Panc1 (cell line): ENCODE data around the gene KRT72. TPM values are rescaled to one million over a fixed set of nuclear protein-coding genes. Genes with fewer than 3 reads are reported as not detected.

ENCODE experiments used
- ATAC-seq: fragments of 200-7000 bp; cut with Tn5 transposase; 2 replicates; pipeline ENCODE4 v1.9.1; 2020; ENCODE audit warnings: mild to moderate bottlenecking, moderate library complexity
- BruUV-seq: library from RNA; stranded (reverse); fragments of 400-500 nt; replicated peaks from 2 replicates; lab custom pipeline; 2021; lab: Mats Ljungman, UMichigan
- CTCF ChIA-PET: fragments of 300-600 bp; sonication (Branson Sonifier 250); formaldehyde crosslinking; loops from one replicate; lab custom pipeline; 2022; ENCODE audit warnings: antibody characterized with exemption; lab: Charles Lee
- POLR2A ChIA-PET: fragments of 300-600 bp; sonication (Branson Sonifier 250); formaldehyde crosslinking; loops from one replicate; lab custom pipeline; 2022; ENCODE audit warnings: antibody characterized with exemption; lab: Charles Lee
- DNase-seq: peaks from one replicate; pipeline ENCODE4 v3.0.0-alpha.2; 2010; ENCODE audit warnings: low read depth, low spot score
- H3K27ac ChIP-seq: 2 replicates; pipeline ENCODE4 v1.5.1; 2011; ENCODE audit warnings: mild to moderate bottlenecking, low read length, inconsistent platforms
- H3K27me3 ChIP-seq: fragments of 200-500 bp; sonication (Bioruptor generic); 2 replicates; pipeline ENCODE4 v1.6.0; 2014; ENCODE audit warnings: low read length, inconsistent platforms; ENCODE audit not compliant: control insufficient read depth, insufficient read depth
- H3K36me3 ChIP-seq: fragments of 200-500 bp; sonication (Bioruptor generic); 2 replicates; pipeline ENCODE4 v1.5.1; 2014; ENCODE audit warnings: inconsistent platforms, mild to moderate bottlenecking, low read length, moderate library complexity; ENCODE audit not compliant: control insufficient read depth, insufficient read depth
- H3K4me1 ChIP-seq: 2 replicates; pipeline ENCODE4 v1.5.1; 2011; ENCODE audit warnings: inconsistent platforms, mild to moderate bottlenecking, low read length, moderate library complexity; ENCODE audit not compliant: control insufficient read depth, insufficient read depth
- H3K4me3 ChIP-seq, 2 experiments: 2 replicates each; pipeline ENCODE4 v1.5.1; 2011 to 2012; ENCODE audit warnings: low read depth in 2 of 2, low read length in 2 of 2, mild to moderate bottlenecking in 2 of 2, inconsistent platforms in 1 of 2, moderate library complexity in 1 of 2
- H3K9me3 ChIP-seq: fragments of 200-500 bp; sonication (Bioruptor generic); 2 replicates; pipeline ENCODE4 v1.5.1; 2014; ENCODE audit warnings: low read depth, mild to moderate bottlenecking, inconsistent platforms, low read length, moderate library complexity; ENCODE audit not compliant: control insufficient read depth, insufficient read depth
- POLR2AphosphoS5 ChIP-seq: IDR thresholded peaks from 2 replicates; pipeline ENCODE4 v1.6.1; 2012; ENCODE audit warnings: mild to moderate bottlenecking, low read depth, low read length, moderate library complexity
- SIN3A ChIP-seq: IDR thresholded peaks from 2 replicates; pipeline ENCODE4 v1.6.1; 2012; ENCODE audit warnings: low read depth, mild to moderate bottlenecking, low read length, moderate library complexity, borderline replicate concordance; ENCODE audit not compliant: insufficient read depth
- TCF7L2 ChIP-seq: IDR thresholded peaks from 2 replicates; pipeline ENCODE4 v1.6.1; 2011; ENCODE audit warnings: mild to moderate bottlenecking, low read depth, low read length, inconsistent platforms
- in situ Hi-C: cut with HindIII; loops from 2 replicates; pipeline ENCODE4 v1.10.0; 2016; ENCODE audit warnings: low sequenced_read_pairs, low pct_unique_long_range_greater_than_20kb
- intact Hi-C: fragments of 100-400 bp; cut with micrococcal nuclease; formaldehyde crosslinking; loops from one replicate; pipeline ENCODE4 v1.10.0; 2022; ENCODE audit not compliant: unreplicated experiment
- total RNA-seq: library from RNA; stranded (reverse); gene quantifications from one replicate; pipeline ENCODE4 v1.2.1, GENCODE V29; 2021; ENCODE audit not compliant: unreplicated experiment
- TF ChIP-seq, protein P1 (sequence below), 2 experiments: IDR thresholded peaks; 2 replicates each; pipeline ENCODE4 v1.6.1; 2011 to 2012; ENCODE audit warnings: low read depth in 2 of 2, control low read depth in 1 of 2, low read length in 1 of 2, mild to moderate bottlenecking in 1 of 2, moderate library complexity in 1 of 2; ENCODE audit not compliant: insufficient read depth in 1 of 2
- TF ChIP-seq, protein P2 (sequence below): fragments of 450-650 bp; IDR thresholded peaks from 2 replicates; pipeline ENCODE4 v1.5.1; 2017; ENCODE audit warnings: mild to moderate bottlenecking

The KRT72 gene
- total RNA-seq, 1 experiment from 2014 or later: not detected

DNA sequence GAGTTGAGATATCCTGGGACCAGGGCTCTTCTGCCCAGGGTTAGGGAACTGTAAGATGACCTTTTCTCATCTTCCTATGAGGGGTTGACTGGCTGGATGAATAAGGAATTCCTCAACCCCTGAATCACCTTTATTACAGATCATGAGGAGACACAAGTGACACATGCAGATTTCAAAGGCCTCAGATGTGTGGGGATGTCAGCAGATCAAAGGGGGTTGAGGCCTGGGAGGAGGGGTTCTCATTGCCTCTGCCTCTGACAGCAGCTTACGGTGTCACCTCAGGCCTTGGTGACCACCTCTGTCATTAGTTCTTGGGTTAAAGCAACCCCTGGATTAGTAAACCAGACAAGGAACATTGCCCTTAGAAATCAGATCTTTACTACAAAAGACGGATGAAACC, 2.1 kb upstream of the KRT72 start:
- Histone ChIP-seq H3K27ac (no peak overlapping the region), H3K9me3 (no peaks in the 10 kb centered on the region), H3K27me3 (peaks cover 7% of the 10 kb centered on the region), H3K4me3 (no peak overlapping the region), H3K4me1 (no peaks in the 10 kb centered on the region), H3K36me3 (no peaks in the 10 kb centered on the region)
- POLR2A ChIA-PET: no interaction called here
- ATAC-seq: no peak
- CTCF ChIA-PET: no interaction called here
- BruUV-seq: no TSS peak
- TF ChIP-seq, protein P1, sequence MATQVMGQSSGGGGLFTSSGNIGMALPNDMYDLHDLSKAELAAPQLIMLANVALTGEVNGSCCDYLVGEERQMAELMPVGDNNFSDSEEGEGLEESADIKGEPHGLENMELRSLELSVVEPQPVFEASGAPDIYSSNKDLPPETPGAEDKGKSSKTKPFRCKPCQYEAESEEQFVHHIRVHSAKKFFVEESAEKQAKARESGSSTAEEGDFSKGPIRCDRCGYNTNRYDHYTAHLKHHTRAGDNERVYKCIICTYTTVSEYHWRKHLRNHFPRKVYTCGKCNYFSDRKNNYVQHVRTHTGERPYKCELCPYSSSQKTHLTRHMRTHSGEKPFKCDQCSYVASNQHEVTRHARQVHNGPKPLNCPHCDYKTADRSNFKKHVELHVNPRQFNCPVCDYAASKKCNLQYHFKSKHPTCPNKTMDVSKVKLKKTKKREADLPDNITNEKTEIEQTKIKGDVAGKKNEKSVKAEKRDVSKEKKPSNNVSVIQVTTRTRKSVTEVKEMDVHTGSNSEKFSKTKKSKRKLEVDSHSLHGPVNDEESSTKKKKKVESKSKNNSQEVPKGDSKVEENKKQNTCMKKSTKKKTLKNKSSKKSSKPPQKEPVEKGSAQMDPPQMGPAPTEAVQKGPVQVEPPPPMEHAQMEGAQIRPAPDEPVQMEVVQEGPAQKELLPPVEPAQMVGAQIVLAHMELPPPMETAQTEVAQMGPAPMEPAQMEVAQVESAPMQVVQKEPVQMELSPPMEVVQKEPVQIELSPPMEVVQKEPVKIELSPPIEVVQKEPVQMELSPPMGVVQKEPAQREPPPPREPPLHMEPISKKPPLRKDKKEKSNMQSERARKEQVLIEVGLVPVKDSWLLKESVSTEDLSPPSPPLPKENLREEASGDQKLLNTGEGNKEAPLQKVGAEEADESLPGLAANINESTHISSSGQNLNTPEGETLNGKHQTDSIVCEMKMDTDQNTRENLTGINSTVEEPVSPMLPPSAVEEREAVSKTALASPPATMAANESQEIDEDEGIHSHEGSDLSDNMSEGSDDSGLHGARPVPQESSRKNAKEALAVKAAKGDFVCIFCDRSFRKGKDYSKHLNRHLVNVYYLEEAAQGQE (IDR thresholded peaks at IDR 0.05; ENCODE audit: insufficient read depth in 1 of 2, low read depth in 2 of 2, low read length in 1 of 2): no peak
- intact Hi-C loops: no loop called here
- no peak for DNase-seq
- in situ Hi-C loops: no loop called here

DNA sequence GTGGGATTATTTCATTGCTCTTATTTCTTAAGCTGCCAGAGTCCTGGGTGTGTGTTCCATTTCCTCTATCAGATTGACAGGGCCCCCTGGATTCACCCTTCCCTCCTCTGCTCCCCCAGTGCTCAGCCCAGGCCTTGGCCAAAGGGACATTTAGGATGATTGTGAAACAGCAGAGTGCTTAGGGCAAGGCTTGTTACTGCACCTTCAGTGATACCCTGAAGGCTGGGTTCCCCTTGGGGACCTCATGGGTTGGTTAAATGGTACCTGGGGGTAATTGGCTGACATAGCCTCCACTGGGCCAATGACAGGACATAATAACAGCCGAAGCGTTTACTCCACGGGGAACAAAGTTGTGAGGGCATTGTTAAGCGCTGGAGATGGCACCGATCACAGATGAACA, 1.3 kb upstream of the KRT72 start:
- Histone ChIP-seq H3K4me3 (no peak overlapping the region), H3K9me3 (no peaks in the 10 kb centered on the region), H3K27ac (no peak overlapping the region), H3K27me3 (peaks cover 10% of the 10 kb centered on the region), H3K36me3 (no peaks in the 10 kb centered on the region), H3K4me1 (no peaks in the 10 kb centered on the region)
- intact Hi-C loops (no loop called here), in situ Hi-C loops (no loop called here)
- BruUV-seq: no TSS peak
- ChIA-PET CTCF (no interaction called here), POLR2A (no interaction called here)
- ATAC-seq (no peak), DNase-seq (no peak)
- TF ChIP-seq POLR2AphosphoS5: no peak
- no peak for TF ChIP-seq TCF7L2
- no peak for TF ChIP-seq SIN3A
- TF ChIP-seq, protein P2, sequence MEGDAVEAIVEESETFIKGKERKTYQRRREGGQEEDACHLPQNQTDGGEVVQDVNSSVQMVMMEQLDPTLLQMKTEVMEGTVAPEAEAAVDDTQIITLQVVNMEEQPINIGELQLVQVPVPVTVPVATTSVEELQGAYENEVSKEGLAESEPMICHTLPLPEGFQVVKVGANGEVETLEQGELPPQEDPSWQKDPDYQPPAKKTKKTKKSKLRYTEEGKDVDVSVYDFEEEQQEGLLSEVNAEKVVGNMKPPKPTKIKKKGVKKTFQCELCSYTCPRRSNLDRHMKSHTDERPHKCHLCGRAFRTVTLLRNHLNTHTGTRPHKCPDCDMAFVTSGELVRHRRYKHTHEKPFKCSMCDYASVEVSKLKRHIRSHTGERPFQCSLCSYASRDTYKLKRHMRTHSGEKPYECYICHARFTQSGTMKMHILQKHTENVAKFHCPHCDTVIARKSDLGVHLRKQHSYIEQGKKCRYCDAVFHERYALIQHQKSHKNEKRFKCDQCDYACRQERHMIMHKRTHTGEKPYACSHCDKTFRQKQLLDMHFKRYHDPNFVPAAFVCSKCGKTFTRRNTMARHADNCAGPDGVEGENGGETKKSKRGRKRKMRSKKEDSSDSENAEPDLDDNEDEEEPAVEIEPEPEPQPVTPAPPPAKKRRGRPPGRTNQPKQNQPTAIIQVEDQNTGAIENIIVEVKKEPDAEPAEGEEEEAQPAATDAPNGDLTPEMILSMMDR: no peak
- TF ChIP-seq, protein P1 (IDR thresholded peaks at IDR 0.05; ENCODE audit: insufficient read depth in 1 of 2, low read depth in 2 of 2, low read length in 1 of 2): no peak
